Measurements from ENCODE around the gene PTPN6.
A peak's percentile ranks its signal among the peaks of the same experiment; 100 is the strongest.

Gene PTPN6

DNA sequence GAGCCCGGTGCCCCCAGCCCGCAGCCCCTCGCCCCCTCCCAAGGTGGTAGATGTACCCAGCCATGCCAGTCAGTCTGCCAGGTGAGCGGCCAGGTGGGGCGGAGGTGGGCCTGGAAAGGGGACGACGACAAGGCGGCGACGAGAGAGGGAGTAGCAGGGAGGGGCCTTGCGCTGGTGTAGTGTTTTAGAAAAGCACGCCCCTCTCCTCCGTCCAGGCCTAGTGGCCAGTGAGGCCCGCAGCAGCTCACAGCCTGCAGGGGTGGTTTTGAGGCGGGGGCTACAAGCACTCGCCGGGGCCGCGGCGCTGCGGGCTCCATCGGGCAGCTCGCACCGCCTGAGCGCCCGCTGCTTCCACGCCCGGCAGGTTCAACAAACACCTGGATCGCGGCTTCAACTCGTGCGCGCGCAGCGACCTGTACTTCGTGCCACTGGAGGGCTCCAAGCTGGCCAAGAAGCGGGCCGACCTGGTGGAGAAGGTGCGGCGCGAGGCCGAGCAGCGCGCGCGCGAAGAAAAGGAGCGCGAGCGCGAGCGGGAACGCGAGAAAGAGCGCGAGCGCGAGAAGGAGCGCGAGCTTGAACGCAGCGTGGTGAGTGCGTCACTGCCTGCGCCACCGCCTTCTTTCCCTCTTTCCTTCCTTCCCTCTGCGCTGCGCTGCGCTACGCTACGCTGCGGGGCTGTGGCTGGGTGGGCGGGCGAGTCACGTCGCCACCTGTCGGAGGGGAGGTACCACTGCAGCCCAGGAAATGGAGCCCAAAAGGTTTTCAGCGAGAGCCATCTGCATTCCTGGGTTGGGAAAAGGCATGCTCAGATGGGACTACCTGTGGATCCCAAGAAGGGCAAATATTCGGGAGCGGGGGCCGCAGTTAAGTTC, 13.4 kb upstream of the PTPN6 start:
- ChIA-PET CTCF (interaction anchor here (0.6 to 2.2 kb wide), 7 partner anchors 9 to 342 kb away, joined by 3 to 15 read pairs (median 5); partner anchors contain the start of gene SPSB2), POLR2A (interaction anchor here (0.9 to 8.1 kb wide), 17 partner anchors 9 to 110 kb away, joined by 3 to 95 read pairs (median 5); partner anchors contain the start of genes ATN1, CDCA3, LPCAT3 and SPSB2)
- TF ChIP-seq L3MBTL2 (conservative IDR thresholded peaks at IDR 0.05) (peak; percentile 95), LEF1 (IDR thresholded peaks at IDR 0.05; ENCODE audit: borderline replicate concordance) (0 out of 2 replicates have a peak, but pooled peaks have one; percentile 35), CTBP1 (IDR thresholded peaks at IDR 0.05; ENCODE audit: borderline replicate concordance) (peak; percentile 53; the same call in 1 of the 2 replicates), FOXM1 (IDR thresholded peaks at IDR 0.05; ENCODE audit: borderline replicate concordance) (no peak), ZNF384 (IDR thresholded peaks at IDR 0.05) (no peak)
- peak; percentile 84 for DNase-seq (ENCODE audit: extremely low spot score)

DNA sequence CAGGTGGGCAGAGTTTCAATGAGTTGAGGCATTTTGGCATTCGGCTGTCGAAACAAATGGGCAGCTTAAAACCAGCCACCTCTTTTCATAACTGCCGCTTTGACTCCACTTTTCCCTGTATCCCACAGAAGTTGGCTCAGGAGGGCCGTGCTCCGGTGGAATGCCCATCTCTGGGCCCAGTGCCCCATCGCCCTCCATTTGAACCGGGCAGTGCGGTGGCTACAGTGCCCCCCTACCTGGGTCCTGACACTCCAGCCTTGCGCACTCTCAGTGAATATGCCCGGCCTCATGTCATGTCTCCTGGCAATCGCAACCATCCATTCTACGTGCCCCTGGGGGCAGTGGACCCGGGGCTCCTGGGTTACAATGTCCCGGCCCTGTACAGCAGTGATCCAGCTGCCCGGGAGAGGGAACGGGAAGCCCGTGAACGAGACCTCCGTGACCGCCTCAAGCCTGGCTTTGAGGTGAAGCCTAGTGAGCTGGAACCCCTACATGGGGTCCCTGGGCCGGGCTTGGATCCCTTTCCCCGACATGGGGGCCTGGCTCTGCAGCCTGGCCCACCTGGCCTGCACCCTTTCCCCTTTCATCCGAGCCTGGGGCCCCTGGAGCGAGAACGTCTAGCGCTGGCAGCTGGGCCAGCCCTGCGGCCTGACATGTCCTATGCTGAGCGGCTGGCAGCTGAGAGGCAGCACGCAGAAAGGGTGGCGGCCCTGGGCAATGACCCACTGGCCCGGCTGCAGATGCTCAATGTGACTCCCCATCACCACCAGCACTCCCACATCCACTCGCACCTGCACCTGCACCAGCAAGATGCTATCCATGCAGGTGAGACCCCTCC, 12.6 kb upstream of the PTPN6 start:
- ChIA-PET POLR2A (interaction anchor here (0.9 to 8.1 kb wide), 18 partner anchors 10 to 111 kb away, joined by 3 to 95 read pairs (median 4); partner anchors contain the start of genes ATN1, CDCA3, LPCAT3 and SPSB2), CTCF (interaction anchor here (0.5 to 1.4 kb wide), 7 partner anchors 10 to 69 kb away, joined by 3 to 15 read pairs (median 4); no protein-coding TSS in a partner anchor)
- no peak for TF ChIP-seq NFRKB (IDR thresholded peaks at IDR 0.05)
- no peak for TF ChIP-seq HDGF (IDR thresholded peaks at IDR 0.05; ENCODE audit: borderline replicate concordance)
- TF ChIP-seq L3MBTL2 (conservative IDR thresholded peaks at IDR 0.05): no peak
- TF ChIP-seq BHLHE40 (IDR thresholded peaks at IDR 0.05; ENCODE audit: borderline replicate concordance): no peak
- no peak for TF ChIP-seq SP1 (IDR thresholded peaks at IDR 0.05)
- no peak for TF ChIP-seq FOXM1 (IDR thresholded peaks at IDR 0.05; ENCODE audit: borderline replicate concordance)
- no peak for TF ChIP-seq FOXK2 (IDR thresholded peaks at IDR 0.05)
- no peak for TF ChIP-seq ELF4 (IDR thresholded peaks at IDR 0.05)
- no peak for TF ChIP-seq ARNT (IDR thresholded peaks at IDR 0.05)
- TF ChIP-seq FOXA1 (IDR thresholded peaks at IDR 0.05): no peak
- TF ChIP-seq TARDBP (IDR thresholded peaks at IDR 0.05): no peak
- no peak for DNase-seq (ENCODE audit: extremely low spot score)

DNA sequence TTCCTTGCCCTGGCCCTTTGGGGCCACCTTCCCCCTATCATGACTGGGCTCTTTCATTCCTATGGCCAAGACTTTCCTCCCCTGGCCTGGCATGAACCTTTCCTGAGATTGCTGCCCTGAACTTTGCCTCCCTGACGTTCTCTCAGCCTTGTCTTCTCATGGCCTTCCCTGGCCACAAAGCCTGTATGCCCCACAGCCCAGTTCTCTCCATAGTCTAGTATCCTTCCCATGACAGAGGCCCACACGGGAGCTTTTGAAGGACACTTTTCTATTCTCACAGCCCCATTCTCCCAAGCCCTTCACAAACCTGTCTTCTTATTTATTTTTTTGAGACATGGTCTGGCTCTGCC, 12.0 kb upstream of the PTPN6 start:
- no peak for DNase-seq (ENCODE audit: extremely low spot score)
- CTCF ChIA-PET: interaction anchor here (0.5 to 1.6 kb wide), 3 partner anchors 13 to 19 kb away, joined by 3 to 4 read pairs (median 4); no protein-coding TSS in a partner anchor

DNA sequence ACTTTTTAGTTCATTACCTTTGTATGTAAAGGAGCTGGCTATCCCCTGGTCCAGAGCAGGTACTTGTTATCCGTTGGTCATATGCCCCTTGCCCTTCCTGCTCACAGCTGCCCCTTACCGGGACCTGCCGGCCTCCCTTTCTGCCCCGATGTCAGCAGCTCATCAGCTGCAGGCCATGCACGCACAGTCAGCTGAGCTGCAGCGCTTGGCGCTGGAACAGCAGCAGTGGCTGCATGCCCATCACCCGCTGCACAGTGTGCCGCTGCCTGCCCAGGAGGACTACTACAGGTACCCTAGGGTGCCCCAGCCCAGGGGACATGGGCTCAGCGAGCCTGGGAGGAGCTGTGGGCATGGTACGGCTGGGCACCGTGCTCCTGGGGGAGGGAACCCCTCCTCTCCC, 9.9 kb upstream of the PTPN6 start:
- no peak for DNase-seq (ENCODE audit: extremely low spot score)
- ChIA-PET CTCF (interaction anchor here (1.1 kb wide), 1 partner anchor 17 kb away, joined by 4 read pairs; no protein-coding TSS in a partner anchor), POLR2A (interaction anchor here (1.0 to 8.1 kb wide), 3 partner anchors 8 to 17 kb away, joined by 4 to 95 read pairs (median 4); no protein-coding TSS in a partner anchor)
- TF ChIP-seq LEF1 (IDR thresholded peaks at IDR 0.05; ENCODE audit: borderline replicate concordance): no peak
- no peak for TF ChIP-seq NFRKB (IDR thresholded peaks at IDR 0.05)
- TF ChIP-seq SUZ12 (IDR thresholded peaks at IDR 0.05): no peak
- TF ChIP-seq HDGF (IDR thresholded peaks at IDR 0.05; ENCODE audit: borderline replicate concordance): no peak
- TF ChIP-seq BHLHE40 (IDR thresholded peaks at IDR 0.05; ENCODE audit: borderline replicate concordance): no peak
- TF ChIP-seq FOXA1 (IDR thresholded peaks at IDR 0.05): no peak
- no peak for TF ChIP-seq FOXK2 (IDR thresholded peaks at IDR 0.05)
- TF ChIP-seq ARNT (IDR thresholded peaks at IDR 0.05): no peak
- TF ChIP-seq FOXM1 (IDR thresholded peaks at IDR 0.05; ENCODE audit: borderline replicate concordance): no peak

More for the DNA sequence above, 12.0 kb upstream of the PTPN6 start:
- no peak for TF ChIP-seq NFRKB (IDR thresholded peaks at IDR 0.05)
- TF ChIP-seq ARNT (IDR thresholded peaks at IDR 0.05): no peak
- no peak for TF ChIP-seq L3MBTL2 (conservative IDR thresholded peaks at IDR 0.05)
- no peak for TF ChIP-seq ELF4 (IDR thresholded peaks at IDR 0.05)
- no peak for TF ChIP-seq FOXK2 (IDR thresholded peaks at IDR 0.05)
- TF ChIP-seq BHLHE40 (IDR thresholded peaks at IDR 0.05; ENCODE audit: borderline replicate concordance): no peak
- no peak for TF ChIP-seq SUZ12 (IDR thresholded peaks at IDR 0.05)
- no peak for TF ChIP-seq SP1 (IDR thresholded peaks at IDR 0.05)
- TF ChIP-seq FOXM1 (IDR thresholded peaks at IDR 0.05; ENCODE audit: borderline replicate concordance): no peak
- TF ChIP-seq HDGF (IDR thresholded peaks at IDR 0.05; ENCODE audit: borderline replicate concordance): no peak
- TF ChIP-seq FOXA1 (IDR thresholded peaks at IDR 0.05): no peak
- TF ChIP-seq ZNF384 (IDR thresholded peaks at IDR 0.05): no peak
- TF ChIP-seq TARDBP (IDR thresholded peaks at IDR 0.05): no peak
- TF ChIP-seq, protein P1, sequence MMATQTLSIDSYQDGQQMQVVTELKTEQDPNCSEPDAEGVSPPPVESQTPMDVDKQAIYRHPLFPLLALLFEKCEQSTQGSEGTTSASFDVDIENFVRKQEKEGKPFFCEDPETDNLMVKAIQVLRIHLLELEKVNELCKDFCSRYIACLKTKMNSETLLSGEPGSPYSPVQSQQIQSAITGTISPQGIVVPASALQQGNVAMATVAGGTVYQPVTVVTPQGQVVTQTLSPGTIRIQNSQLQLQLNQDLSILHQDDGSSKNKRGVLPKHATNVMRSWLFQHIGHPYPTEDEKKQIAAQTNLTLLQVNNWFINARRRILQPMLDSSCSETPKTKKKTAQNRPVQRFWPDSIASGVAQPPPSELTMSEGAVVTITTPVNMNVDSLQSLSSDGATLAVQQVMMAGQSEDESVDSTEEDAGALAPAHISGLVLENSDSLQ (IDR thresholded peaks at IDR 0.05): no peak
- no peak for TF ChIP-seq CTBP1 (IDR thresholded peaks at IDR 0.05; ENCODE audit: borderline replicate concordance)
- no peak for TF ChIP-seq LEF1 (IDR thresholded peaks at IDR 0.05; ENCODE audit: borderline replicate concordance)
- POLR2A ChIA-PET: interaction anchor here (1.1 to 8.1 kb wide), 4 partner anchors 15 to 70 kb away, joined by 4 to 95 read pairs (median 14); no protein-coding TSS in a partner anchor

DNA sequence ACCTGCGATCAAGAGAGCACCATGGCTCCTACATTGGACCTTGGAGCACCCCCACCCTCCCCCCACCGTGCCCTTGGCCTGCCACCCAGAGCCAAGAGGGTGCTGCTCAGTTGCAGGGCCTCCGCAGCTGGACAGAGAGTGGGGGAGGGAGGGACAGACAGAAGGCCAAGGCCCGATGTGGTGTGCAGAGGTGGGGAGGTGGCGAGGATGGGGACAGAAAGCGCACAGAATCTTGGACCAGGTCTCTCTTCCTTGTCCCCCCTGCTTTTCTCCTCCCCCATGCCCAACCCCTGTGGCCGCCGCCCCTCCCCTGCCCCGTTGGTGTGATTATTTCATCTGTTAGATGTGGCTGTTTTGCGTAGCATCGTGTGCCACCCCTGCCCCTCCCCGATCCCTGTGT, 9.4 kb upstream of the PTPN6 start:
- ChIA-PET CTCF (no interaction called here), POLR2A (interaction anchor here (8.1 to 8.4 kb wide), 2 partner anchors 17 to 19 kb away, joined by 95 to 450 read pairs; no protein-coding TSS in a partner anchor)
- DNase-seq (ENCODE audit: extremely low spot score): no peak
- TF ChIP-seq BHLHE40 (IDR thresholded peaks at IDR 0.05; ENCODE audit: borderline replicate concordance): no peak
- TF ChIP-seq SUZ12 (IDR thresholded peaks at IDR 0.05): no peak
- TF ChIP-seq SP1 (IDR thresholded peaks at IDR 0.05): no peak
- no peak for TF ChIP-seq FOXA1 (IDR thresholded peaks at IDR 0.05)
- no peak for TF ChIP-seq ARNT (IDR thresholded peaks at IDR 0.05)
- TF ChIP-seq, protein P1 (IDR thresholded peaks at IDR 0.05): no peak
- TF ChIP-seq FOXK2 (IDR thresholded peaks at IDR 0.05): no peak
- no peak for TF ChIP-seq HDGF (IDR thresholded peaks at IDR 0.05; ENCODE audit: borderline replicate concordance)
- TF ChIP-seq ZNF384 (IDR thresholded peaks at IDR 0.05): no peak
- TF ChIP-seq CTBP1 (IDR thresholded peaks at IDR 0.05; ENCODE audit: borderline replicate concordance): no peak
- no peak for TF ChIP-seq FOXM1 (IDR thresholded peaks at IDR 0.05; ENCODE audit: borderline replicate concordance)
- no peak for TF ChIP-seq TARDBP (IDR thresholded peaks at IDR 0.05)
- no peak for TF ChIP-seq L3MBTL2 (conservative IDR thresholded peaks at IDR 0.05)
- TF ChIP-seq ELF4 (IDR thresholded peaks at IDR 0.05): no peak
- no peak for TF ChIP-seq NFRKB (IDR thresholded peaks at IDR 0.05)
- no peak for TF ChIP-seq LEF1 (IDR thresholded peaks at IDR 0.05; ENCODE audit: borderline replicate concordance)

All from HEK293T (cell line).